Stimulated activated effector memory CD8-positive, alpha-beta T cell treated with anti-CD3 and anti-CD28 coated beads, Interleukin-12 subunit alpha, Interleukin-12 subunit beta, amount 100 ng/mL, for 72 hours (primary cell): ENCODE data around the gene ANKUB1.
"Not testable (repeated sequence)": the region's sequence is repeated elsewhere in the genome, so short reads cannot be mapped to it uniquely, and the experiment has no call there.

Source experiments
- ATAC-seq: fragments of 150-1000 bp; cut with Tn5 transposase; 2 replicates; pipeline ENCODE4 v1.10.0; 2021
- DNase-seq, 2 donors: peaks; one replicate each; pipeline ENCODE4 v3.0.0; 2021 to 2022; ENCODE audit warnings: low spot score in 2 of 2
- H3K27ac Mint-ChIP-seq: one replicate; pipeline ENCODE4 v1.8.0; 2022; ENCODE audit warnings: mild to moderate bottlenecking, mixed read lengths
- H3K36me3 Mint-ChIP-seq: one replicate; pipeline ENCODE4 v1.8.0; 2022; ENCODE audit warnings: mild to moderate bottlenecking, mixed read lengths
- H3K4me1 Mint-ChIP-seq: one replicate; pipeline ENCODE4 v1.8.0; 2022; ENCODE audit warnings: mixed read lengths
- H3K4me3 Mint-ChIP-seq: one replicate; pipeline ENCODE4 v1.8.0; 2022; ENCODE audit warnings: mild to moderate bottlenecking, mixed read lengths
- H3K9me3 Mint-ChIP-seq: one replicate; pipeline ENCODE4 v1.8.0; 2022; ENCODE audit warnings: mixed read lengths

ANKUB1 gene

GRCh38 chr3:149792452-149793270 lies at the start of gene ANKUB1:
Gene ANKUB1 (minus strand): TSS chr3:149792554. CDS start chr3:149792366, 188 bp downstream.
- H3K4me1 Mint-ChIP-seq, result no peaks in the 10 kb centered on the region
- DNase-seq, result no peak
- no peaks in the 10 kb centered on the region for H3K9me3 Mint-ChIP-seq
- no peak for ATAC-seq
- H3K27ac Mint-ChIP-seq, result no peak within 1 kb of the TSS
- no peaks in the 10 kb centered on the region for H3K36me3 Mint-ChIP-seq
- H3K4me3 Mint-ChIP-seq, result no peak within 1 kb of the TSS

DNA sequence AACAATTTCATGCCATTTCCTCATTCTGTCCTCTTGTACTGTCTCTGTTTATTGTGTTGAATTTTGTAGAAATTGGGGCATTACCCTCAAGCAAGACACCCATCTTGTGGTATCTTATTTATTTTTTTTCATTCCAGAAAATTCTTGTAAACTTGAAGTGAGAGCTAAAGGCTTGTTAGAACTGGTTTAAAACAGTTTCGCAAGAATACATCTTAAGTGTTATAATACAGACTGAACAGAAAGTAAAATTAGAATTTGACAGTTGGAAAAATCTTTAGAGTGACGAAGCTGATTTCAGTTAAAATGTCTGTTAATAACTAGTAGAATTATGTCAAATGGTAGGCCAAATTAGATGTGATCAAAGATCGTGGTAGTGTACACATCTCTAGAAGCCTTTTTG lies 47.5 kb upstream of the ANKUB1 start:
- Mint-ChIP-seq H3K4me1 (peaks cover 27% of the 10 kb centered on the region), H3K4me3 (no peak overlapping the region), H3K9me3 (peaks cover under 1% of the 10 kb centered on the region), H3K36me3 (no peaks in the 10 kb centered on the region), H3K27ac (no peak overlapping the region)
- ATAC-seq (no peak), DNase-seq (no peak)

GRCh38 chr3:149839469-149839868 lies 47.1 kb upstream of the ANKUB1 start:
- H3K4me1 Mint-ChIP-seq, result peaks cover 27% of the 10 kb centered on the region
- H3K36me3 Mint-ChIP-seq, result not testable (repeated sequence)

DNA sequence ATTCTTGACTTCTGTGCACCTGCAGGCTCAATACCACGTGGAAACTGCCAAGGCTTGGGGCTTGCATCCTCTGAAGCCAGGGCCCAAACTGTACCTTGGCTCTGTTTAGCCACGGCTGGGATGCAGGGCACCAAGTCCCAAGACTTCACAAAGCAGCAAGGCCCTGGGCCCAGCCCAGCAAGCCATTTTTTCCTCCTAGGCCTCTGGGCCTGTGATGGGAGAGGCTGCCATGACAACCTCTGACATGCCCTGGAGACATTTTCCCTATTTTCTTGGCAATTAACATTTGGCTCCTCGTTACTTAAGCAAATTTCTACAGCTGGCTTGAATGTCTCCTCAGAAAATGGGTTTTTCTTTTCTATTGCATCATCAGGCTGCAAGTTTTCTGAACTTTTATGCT lies 46.1 kb upstream of the ANKUB1 start:
- not testable (repeated sequence) for ATAC-seq, H3K36me3 Mint-ChIP-seq, H3K27ac Mint-ChIP-seq, H3K9me3 Mint-ChIP-seq, DNase-seq, H3K4me3 Mint-ChIP-seq
- peaks cover 27% of the 10 kb centered on the region for H3K4me1 Mint-ChIP-seq

More at GRCh38 chr3:149839469-149839868, 47.1 kb upstream of the ANKUB1 start:
- ATAC-seq, DNase-seq, H3K4me3 Mint-ChIP-seq, H3K27ac Mint-ChIP-seq, H3K9me3 Mint-ChIP-seq: not testable (repeated sequence)

DNA sequence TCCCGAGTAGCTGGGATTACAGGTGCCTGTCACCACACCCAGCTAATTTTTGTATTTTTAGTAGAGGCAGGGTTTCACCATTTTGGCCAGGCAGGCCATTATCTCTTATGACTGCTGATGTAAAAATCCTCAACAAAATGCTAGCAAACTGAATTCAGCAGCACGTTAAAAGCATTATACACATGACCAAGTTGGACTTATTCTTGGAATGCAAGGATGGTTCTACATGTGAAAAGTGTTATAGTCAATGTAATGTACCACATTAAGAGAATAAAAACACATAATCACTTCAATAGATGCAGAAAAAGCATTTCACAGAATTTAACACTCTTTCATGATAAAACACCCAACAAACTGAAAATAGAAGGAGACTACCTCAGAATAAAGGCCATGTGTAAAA lies 40.9 kb upstream of the ANKUB1 start:
- Mint-ChIP-seq H3K36me3 (no peaks in the 10 kb centered on the region), H3K4me1 (no peaks in the 10 kb centered on the region), H3K4me3 (no peak overlapping the region), H3K27ac (no peak overlapping the region), H3K9me3 (peaks cover 11% of the 10 kb centered on the region)
- DNase-seq (no peak), ATAC-seq (no peak)

GRCh38 chr3:149832086-149832485 lies 39.7 kb upstream of the ANKUB1 start:
- H3K4me3 Mint-ChIP-seq, result no peak overlapping the region
- H3K27ac Mint-ChIP-seq, result no peak overlapping the region
- no peaks in the 10 kb centered on the region for H3K36me3 Mint-ChIP-seq
- H3K4me1 Mint-ChIP-seq, result no peaks in the 10 kb centered on the region
- no peak for DNase-seq
- H3K9me3 Mint-ChIP-seq, result peaks cover 11% of the 10 kb centered on the region
- ATAC-seq, result no peak

DNA sequence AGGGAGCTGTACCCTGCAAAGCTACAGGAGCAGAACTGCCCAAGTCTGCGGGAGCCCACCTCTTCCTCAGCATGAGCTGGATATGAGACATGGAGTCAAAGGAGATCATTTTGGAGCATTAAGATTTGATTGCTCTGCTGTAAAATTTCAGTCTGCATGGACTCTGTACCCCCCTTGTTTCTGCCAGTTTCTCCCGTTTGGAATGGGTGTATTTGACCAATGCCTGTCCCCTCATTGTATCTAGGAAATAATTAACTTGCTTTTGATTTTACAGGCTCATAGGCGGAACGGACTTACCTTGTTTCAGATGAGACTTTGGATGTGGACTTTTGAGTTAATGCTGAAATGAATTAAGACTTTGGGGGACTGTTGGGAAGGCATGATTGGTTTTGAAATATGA lies 39.0 kb upstream of the ANKUB1 start:
- Mint-ChIP-seq H3K27ac (no peak overlapping the region), H3K4me1 (no peaks in the 10 kb centered on the region), H3K36me3 (no peaks in the 10 kb centered on the region), H3K4me3 (no peak overlapping the region), H3K9me3 (peaks cover 11% of the 10 kb centered on the region)
- ATAC-seq (no peak), DNase-seq (no peak)

DNA sequence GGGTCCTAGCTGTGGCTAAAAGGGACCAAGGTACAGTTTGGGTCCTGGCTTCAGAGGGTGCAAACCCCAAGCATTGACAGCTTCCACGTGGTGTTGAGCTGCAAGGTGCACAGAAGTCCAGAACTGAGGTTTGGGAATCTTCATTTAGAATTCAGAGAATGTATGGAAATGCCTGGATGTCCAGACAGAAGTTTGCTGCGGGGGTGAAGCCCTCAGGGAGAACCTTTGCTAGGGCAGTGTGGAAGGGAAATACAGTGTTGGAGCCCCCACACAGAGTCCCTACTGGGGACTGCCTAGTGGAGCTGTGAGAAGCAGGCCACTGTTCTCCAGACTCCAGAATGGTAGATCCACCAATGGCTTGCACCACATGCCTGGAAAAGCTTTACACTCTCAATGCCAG lies 38.5 kb upstream of the ANKUB1 start:
- Mint-ChIP-seq H3K4me3 (no peak overlapping the region), H3K27ac (no peak overlapping the region), H3K4me1 (no peaks in the 10 kb centered on the region), H3K9me3 (peaks cover 11% of the 10 kb centered on the region), H3K36me3 (no peaks in the 10 kb centered on the region)
- ATAC-seq (no peak), DNase-seq (no peak)

- H3K36me3 Mint-ChIP-seq, DNase-seq, ATAC-seq: not testable (repeated sequence)
Measured at GRCh38 chr3:149829631-149830030, 37.3 kb upstream of the ANKUB1 start.

DNA sequence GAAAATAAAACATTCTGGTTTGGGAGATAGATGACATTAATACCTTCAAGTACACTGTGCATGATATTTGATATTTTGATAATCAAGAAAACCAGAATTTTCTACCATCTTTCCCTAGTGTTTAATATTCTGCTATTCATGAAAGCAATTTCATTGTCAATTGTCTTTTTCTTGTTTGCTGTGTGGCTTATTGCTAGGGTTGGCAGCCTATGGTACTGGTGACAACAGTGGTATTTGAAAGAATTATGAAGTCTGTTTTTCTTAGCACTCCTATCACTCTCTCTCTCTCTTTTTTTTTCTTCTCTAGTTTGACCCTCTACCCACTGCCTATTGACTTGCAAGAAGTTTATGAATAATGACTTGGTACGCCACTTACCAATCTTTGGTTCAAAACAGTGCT lies 36.0 kb upstream of the ANKUB1 start:
- ATAC-seq (no peak), DNase-seq (no peak)
- Mint-ChIP-seq H3K9me3 (peaks cover 7% of the 10 kb centered on the region), H3K36me3 (peaks cover 6% of the 10 kb centered on the region), H3K4me3 (no peak overlapping the region), H3K27ac (no peak overlapping the region), H3K4me1 (peaks cover 11% of the 10 kb centered on the region)

More at GRCh38 chr3:149829631-149830030, 37.3 kb upstream of the ANKUB1 start:
- H3K27ac Mint-ChIP-seq, H3K4me1 Mint-ChIP-seq, H3K4me3 Mint-ChIP-seq, H3K9me3 Mint-ChIP-seq: not testable (repeated sequence)

- Mint-ChIP-seq H3K4me3 (no peak overlapping the region), H3K4me1 (peaks cover 21% of the 10 kb centered on the region), H3K9me3 (peaks cover 3% of the 10 kb centered on the region), H3K27ac (no peak overlapping the region), H3K36me3 (peaks cover 6% of the 10 kb centered on the region)
- no peak for ATAC-seq
- DNase-seq, result no peak
Measured at GRCh38 chr3:149826636-149827035, 34.3 kb upstream of the ANKUB1 start.

DNA sequence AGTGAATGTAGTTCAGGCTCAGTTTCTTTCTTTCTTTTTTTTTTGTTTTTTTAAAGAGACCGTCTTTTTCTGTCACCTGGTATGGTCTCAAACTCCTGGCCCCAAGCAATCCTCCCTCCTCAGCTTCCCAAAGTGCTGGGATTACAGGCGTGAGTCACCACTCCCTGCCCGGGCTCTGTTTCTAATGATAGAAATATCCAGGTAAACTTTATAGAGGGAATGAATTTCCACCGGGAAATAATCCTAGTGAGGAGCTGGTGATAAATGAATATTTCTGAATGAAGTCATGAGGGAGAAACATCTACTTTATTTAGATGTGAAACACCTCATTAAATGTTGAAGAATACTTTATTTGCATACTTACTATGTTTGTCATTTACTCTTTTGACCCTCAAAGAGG lies 27.8 kb upstream of the ANKUB1 start:
- Mint-ChIP-seq H3K9me3 (no peaks in the 10 kb centered on the region), H3K27ac (no peak overlapping the region), H3K36me3 (peaks cover 15% of the 10 kb centered on the region), H3K4me3 (no peak overlapping the region), H3K4me1 (peaks cover 57% of the 10 kb centered on the region)
- DNase-seq, result no peak
- ATAC-seq, result no peak

DNA sequence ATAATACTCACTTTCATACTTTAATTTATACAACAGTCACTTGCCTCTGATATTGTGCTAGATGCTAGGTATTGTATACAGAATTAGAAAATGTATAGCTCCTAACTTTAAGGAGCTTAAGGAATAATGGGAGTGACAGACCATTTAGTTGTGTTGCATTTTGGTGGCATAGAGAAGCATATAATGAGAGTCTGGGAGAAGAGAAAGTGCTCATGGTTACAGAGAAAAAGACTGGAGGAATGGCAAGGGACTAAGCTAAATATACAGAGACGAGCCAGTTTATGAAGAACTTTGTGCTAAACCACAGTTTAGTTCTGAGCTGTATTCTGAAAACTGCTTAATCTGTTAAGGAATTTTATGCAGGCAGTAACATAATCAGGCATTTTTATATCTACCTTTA lies 27.1 kb upstream of the ANKUB1 start:
- H3K36me3 Mint-ChIP-seq, result peaks cover 15% of the 10 kb centered on the region
- peaks cover 64% of the 10 kb centered on the region for H3K4me1 Mint-ChIP-seq
- H3K4me3 Mint-ChIP-seq, result no peak overlapping the region
- no peak overlapping the region for H3K27ac Mint-ChIP-seq
- DNase-seq (no peak), ATAC-seq (no peak)
- no peaks in the 10 kb centered on the region for H3K9me3 Mint-ChIP-seq

DNA sequence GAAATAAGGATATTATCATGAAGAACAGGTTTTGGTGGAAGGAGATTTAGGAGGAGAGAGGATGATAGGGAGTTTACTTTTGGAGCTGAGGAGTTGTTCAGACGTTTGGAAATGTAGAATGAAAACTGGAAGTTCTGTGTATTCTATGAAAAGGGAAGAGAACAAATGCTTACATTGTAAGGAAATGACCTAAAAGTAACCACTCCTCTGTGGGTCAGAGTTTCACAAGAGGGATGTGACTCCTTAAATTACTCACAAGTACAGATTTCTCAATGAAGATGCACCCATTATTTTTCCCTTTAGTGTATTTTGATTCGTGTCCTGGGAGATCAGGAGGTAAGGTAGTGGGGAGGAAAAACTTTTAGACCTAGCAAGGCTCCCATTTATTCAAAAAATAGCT lies 24.6 kb upstream of the ANKUB1 start:
- Mint-ChIP-seq H3K27ac (no peak overlapping the region), H3K4me3 (peak overlapping the region; percentile 6), H3K36me3 (peaks cover 20% of the 10 kb centered on the region), H3K4me1 (peaks cover 64% of the 10 kb centered on the region), H3K9me3 (no peaks in the 10 kb centered on the region)
- no peak for DNase-seq
- no peak for ATAC-seq

DNA sequence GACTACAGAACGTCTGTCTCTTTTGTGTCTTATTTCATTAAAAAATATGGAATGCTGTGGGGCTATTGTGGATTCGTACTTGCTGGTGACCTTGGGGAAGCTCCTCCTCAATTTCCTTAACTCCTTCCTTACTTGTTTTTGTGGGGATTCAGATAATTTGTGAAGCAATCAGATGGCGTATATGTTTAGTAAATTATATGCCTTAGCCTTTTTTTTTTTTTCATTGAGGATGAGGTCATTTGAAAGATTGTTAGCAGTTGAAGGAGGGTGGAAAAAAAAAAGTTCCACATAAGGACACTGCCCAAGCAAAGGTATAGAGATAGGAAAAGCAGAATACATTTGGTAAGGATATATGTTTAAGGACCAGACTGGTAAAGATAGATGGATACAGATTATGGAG lies 24.0 kb upstream of the ANKUB1 start:
- Mint-ChIP-seq H3K36me3 (peaks cover 20% of the 10 kb centered on the region), H3K4me1 (peaks cover 60% of the 10 kb centered on the region), H3K27ac (no peak overlapping the region), H3K4me3 (peak overlapping the region; percentile 6), H3K9me3 (no peaks in the 10 kb centered on the region)
- DNase-seq (no peak), ATAC-seq (no peak)

- Mint-ChIP-seq H3K36me3 (peaks cover 20% of the 10 kb centered on the region), H3K4me3 (no peak overlapping the region), H3K9me3 (no peaks in the 10 kb centered on the region), H3K27ac (no peak overlapping the region), H3K4me1 (peaks cover 60% of the 10 kb centered on the region)
- DNase-seq (no peak), ATAC-seq (no peak)
Measured at GRCh38 chr3:149815728-149816127, 23.4 kb upstream of the ANKUB1 start.
